CD14-positive monocyte (primary cell): ENCODE data around the gene KLHL41. TPM values are rescaled to one million over a fixed set of nuclear protein-coding genes. Genes with fewer than 3 reads are reported as not detected.

ENCODE experiments used
- DNase-seq, 3 donors: peaks; one replicate each; pipeline ENCODE4 v3.0.0-alpha.2; 2011 to 2022
- H2AFZ ChIP-seq: 2 replicates; pipeline ENCODE4 v1.6.0; 2012; ENCODE audit warnings: mild to moderate bottlenecking, low read depth, low read length, inconsistent platforms; ENCODE audit not compliant: insufficient read depth, poor library complexity, severe bottlenecking
- H3K27ac ChIP-seq, 2 donors: 1 replicate in 1 of 2; 2 replicates in 1 of 2; pipeline ENCODE4 v1.5.1; 2012 to 2013; ENCODE audit warnings: low read length in 2 of 2, control low read depth in 1 of 2, inconsistent platforms in 1 of 2, low read depth in 1 of 2, mild to moderate bottlenecking in 1 of 2
- H3K27me3 ChIP-seq, 2 donors: one replicate each; pipeline versions ENCODE4 v1.6.0 to v1.6.1; 2011 to 2013; ENCODE audit warnings: low read length in 2 of 2; ENCODE audit not compliant: control insufficient read depth in 2 of 2, insufficient read depth in 2 of 2
- H3K36me3 ChIP-seq, 2 donors: replicated peaks in 1 of 2; 1 replicate in 1 of 2; 2 replicates in 1 of 2; pipeline versions ENCODE4 v1.5.1 to v1.6.1; 2012 to 2013; ENCODE audit warnings: low read length in 2 of 2, control low read depth in 1 of 2, inconsistent platforms in 1 of 2, mild to moderate bottlenecking in 1 of 2; ENCODE audit not compliant: insufficient read depth in 2 of 2, control insufficient read depth in 1 of 2
- H3K4me1 ChIP-seq, 2 donors: 1 replicate in 1 of 2; 2 replicates in 1 of 2; pipeline versions ENCODE4 v1.5.1 to v1.6.1; 2012 to 2013; ENCODE audit warnings: low read length in 2 of 2, control low read depth in 1 of 2, inconsistent platforms in 1 of 2, mild to moderate bottlenecking in 1 of 2, moderate library complexity in 1 of 2; ENCODE audit not compliant: insufficient read depth in 2 of 2, control insufficient read depth in 1 of 2
- H3K4me2 ChIP-seq: replicated peaks from 2 replicates; pipeline ENCODE3; 2012; ENCODE audit warnings: low read length, moderate library complexity, mild to moderate bottlenecking; ENCODE audit not compliant: poor library complexity, severe bottlenecking; ENCODE audit errors: extremely low read depth
- H3K4me3 ChIP-seq, 3 experiments: fragments of 200-600 bp in 1 of 3; sonication (generic) in 1 of 3; replicated peaks in 1 of 3; 1 replicate in 2 of 3; 2 replicates in 1 of 3; pipeline ENCODE4 v1.5.1; 2011 to 2013; ENCODE audit warnings: low read length in 3 of 3, mild to moderate bottlenecking in 3 of 3, control low read depth in 2 of 3, low read depth in 2 of 3, inconsistent platforms in 1 of 3, moderate library complexity in 1 of 3
- H3K79me2 ChIP-seq: 2 replicates; pipeline ENCODE4 v1.6.0; 2012; ENCODE audit warnings: mild to moderate bottlenecking, control low read depth, inconsistent platforms, low read length, moderate library complexity; ENCODE audit not compliant: insufficient read depth
- H3K9ac ChIP-seq: 2 replicates; pipeline ENCODE4 v1.6.0; 2017; ENCODE audit warnings: low read length, mild to moderate bottlenecking; ENCODE audit not compliant: insufficient read depth, poor library complexity, severe bottlenecking
- H3K9me3 ChIP-seq, 2 donors: replicated peaks in 1 of 2; 1 replicate in 1 of 2; 2 replicates in 1 of 2; pipeline versions ENCODE4 v1.5.1 to v1.6.1; 2012 to 2013; ENCODE audit warnings: low read length in 2 of 2, control low read depth in 1 of 2; ENCODE audit not compliant: control insufficient read depth in 1 of 2, insufficient read depth in 1 of 2
- H4K20me1 ChIP-seq: 2 replicates; pipeline ENCODE4 v1.6.0; 2012; ENCODE audit warnings: mild to moderate bottlenecking, low read length, control low read depth, moderate library complexity; ENCODE audit not compliant: insufficient read depth
- H3K27ac Mint-ChIP-seq, 7 donors: one replicate each; pipeline ENCODE4 v1.8.0; 2020; ENCODE audit warnings: mild to moderate bottlenecking in 7 of 7, mixed read lengths in 7 of 7, moderate library complexity in 6 of 7, inconsistent platforms in 2 of 7
- H3K27me3 Mint-ChIP-seq, 3 donors: one replicate each; pipeline ENCODE4 v1.8.0; 2021 to 2022; ENCODE audit warnings: low read depth in 3 of 3, mild to moderate bottlenecking in 3 of 3, mixed read lengths in 3 of 3, moderate library complexity in 3 of 3, inconsistent platforms in 1 of 3
- H3K36me3 Mint-ChIP-seq, 2 donors: one replicate each; pipeline ENCODE4 v1.8.0; 2020; ENCODE audit warnings: mixed read lengths in 2 of 2, inconsistent platforms in 1 of 2, mild to moderate bottlenecking in 1 of 2
- H3K4me1 Mint-ChIP-seq: one replicate; pipeline ENCODE4 v1.8.0; 2020; ENCODE audit warnings: mild to moderate bottlenecking, mixed read lengths
- H3K4me3 Mint-ChIP-seq, 2 donors: one replicate each; pipeline ENCODE4 v1.8.0; 2020; ENCODE audit warnings: mild to moderate bottlenecking in 2 of 2, mixed read lengths in 2 of 2, moderate library complexity in 1 of 2
- H3K9me3 Mint-ChIP-seq, 7 donors: one replicate each; pipeline ENCODE4 v1.8.0; 2020 to 2022; ENCODE audit warnings: mixed read lengths in 7 of 7, mild to moderate bottlenecking in 6 of 7, moderate library complexity in 6 of 7, inconsistent platforms in 2 of 7
- WGBS: methylation state at CpG from one replicate; pipeline ENCODE4 v1.1.5; 2013; ENCODE audit warnings: missing lambda C conversion rate; ENCODE audit not compliant: insufficient coverage; 5-methylcytosine and 5-hydroxymethylcytosine counted together
- intact Hi-C, 2 donors: fragments of 100-400 bp; cut with micrococcal nuclease; formaldehyde crosslinking; loops; one replicate each; pipeline versions ENCODE4 v1.15.0 to v1.15.1; 2023
- polyA plus RNA-seq, 3 donors: library from polyadenylated mRNA; depleted of rRNA in 1 of 3; unstranded in 2 of 3; stranded (reverse) in 1 of 3; fragments of 300-500 nt in 2 of 3; fragments of >200 nt in 1 of 3; fragmentation: Illumina TruSeq in 2 of 3; gene quantifications; 1 replicate in 2 of 3; 2 replicates in 1 of 3; pipeline ENCODE4 v1.2.3, GENCODE V29; 2012 to 2021
- TF ChIP-seq, protein P1 (sequence below): fragments of 200-600 bp; IDR thresholded peaks from one replicate; pipeline ENCODE4 v1.8.0; 2022; ENCODE audit warnings: antibody characterized with exemption, mild to moderate bottlenecking

KLHL41 gene
- polyA plus RNA-seq, 3 donors = not detected

DNA sequence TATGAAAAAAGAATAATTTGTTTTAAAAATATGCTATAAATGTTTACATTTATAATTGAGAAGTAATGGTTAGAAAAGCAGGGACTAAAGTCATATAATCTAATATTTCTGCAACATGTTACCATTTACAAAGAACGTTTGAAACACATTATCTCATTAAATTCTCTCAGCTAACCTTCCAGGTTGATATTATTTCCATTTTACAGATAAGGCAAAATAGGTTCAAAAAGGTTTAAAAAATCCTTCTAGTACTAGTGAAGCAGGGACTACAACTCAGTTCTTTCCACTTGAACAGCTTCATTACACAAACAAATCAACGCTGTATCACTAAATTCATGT is 63.3 kb downstream of the KLHL41 start:
- H3K4me3 Mint-ChIP-seq = peak overlapping the region; percentile 94 to 98
- no peaks in the 10 kb centered on the region for H3K9me3 ChIP-seq

GRCh38 chr2:169573160-169573973 is 63.9 kb downstream of the KLHL41 start, which contains the start of gene FASTKD1:
Gene FASTKD1, minus strand, starts transcription at chr2:169573865. Its CDS starts 1,836 bp downstream, at chr2:169572029.
- TF ChIP-seq, protein P1, sequence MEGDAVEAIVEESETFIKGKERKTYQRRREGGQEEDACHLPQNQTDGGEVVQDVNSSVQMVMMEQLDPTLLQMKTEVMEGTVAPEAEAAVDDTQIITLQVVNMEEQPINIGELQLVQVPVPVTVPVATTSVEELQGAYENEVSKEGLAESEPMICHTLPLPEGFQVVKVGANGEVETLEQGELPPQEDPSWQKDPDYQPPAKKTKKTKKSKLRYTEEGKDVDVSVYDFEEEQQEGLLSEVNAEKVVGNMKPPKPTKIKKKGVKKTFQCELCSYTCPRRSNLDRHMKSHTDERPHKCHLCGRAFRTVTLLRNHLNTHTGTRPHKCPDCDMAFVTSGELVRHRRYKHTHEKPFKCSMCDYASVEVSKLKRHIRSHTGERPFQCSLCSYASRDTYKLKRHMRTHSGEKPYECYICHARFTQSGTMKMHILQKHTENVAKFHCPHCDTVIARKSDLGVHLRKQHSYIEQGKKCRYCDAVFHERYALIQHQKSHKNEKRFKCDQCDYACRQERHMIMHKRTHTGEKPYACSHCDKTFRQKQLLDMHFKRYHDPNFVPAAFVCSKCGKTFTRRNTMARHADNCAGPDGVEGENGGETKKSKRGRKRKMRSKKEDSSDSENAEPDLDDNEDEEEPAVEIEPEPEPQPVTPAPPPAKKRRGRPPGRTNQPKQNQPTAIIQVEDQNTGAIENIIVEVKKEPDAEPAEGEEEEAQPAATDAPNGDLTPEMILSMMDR = no peak
- peak; percentile 83 to 89 (median 87) for DNase-seq
- Mint-ChIP-seq H3K4me1 (peaks cover 10% of the 10 kb centered on the region), H3K4me3 (peak within 1 kb of the TSS; percentile 94 to 98), H3K9me3 (peaks cover 0 to 5% (median 0%) of the 10 kb centered on the region in 7 donors), H3K27ac (peak within 1 kb of the TSS; percentile 91 to 97 (median 94)), H3K27me3 (peaks cover 0 to 4% (median 4%) of the 10 kb centered on the region in 3 donors), H3K36me3 (peaks cover 9 to 22% of the 10 kb centered on the region in 2 donors)
- peak within 1 kb of the TSS; percentile 51 to 76 for H3K27ac ChIP-seq
- H3K4me1 ChIP-seq = peaks cover 5 to 10% of the 10 kb centered on the region in 2 donors
- H3K79me2 ChIP-seq = peaks cover 46% of the 10 kb centered on the region
- no peaks in the 10 kb centered on the region for H3K9me3 ChIP-seq
- H2AFZ ChIP-seq = peak within 1 kb of the TSS; percentile 96
- peaks cover 0 to 3% of the 10 kb centered on the region in 2 donors for H3K27me3 ChIP-seq
- intact Hi-C loops = loop anchor here in 1 of 2 donors (10.0 kb wide), 1 partner anchor 251 kb away; the partner anchor contains the start of genes METTL5 and UBR3
- peak within 1 kb of the TSS; percentile 65 for H3K9ac ChIP-seq
- no peaks in the 10 kb centered on the region for H4K20me1 ChIP-seq
- H3K4me3 ChIP-seq = peak within 1 kb of the TSS; percentile 52 to 85 (median 70)
- WGBS = 0% methylated on average over 27 of the region's 33 CpGs
- peak within 1 kb of the TSS; percentile 83 for H3K4me2 ChIP-seq
- H3K36me3 ChIP-seq = peaks cover 0 to 1% of the 10 kb centered on the region in 2 donors

More for the DNA sequence above, 63.3 kb downstream of the KLHL41 start:
- Histone ChIP-seq H3K4me2 (peak overlapping the region; percentile 83), H3K9ac (peak overlapping the region; percentile 65), H4K20me1 (no peaks in the 10 kb centered on the region), H3K4me3 (peak overlapping the region; percentile 52 to 85 (median 70)), H3K79me2 (peaks cover 46% of the 10 kb centered on the region), H3K4me1 (peaks cover 5 to 10% of the 10 kb centered on the region in 2 donors), H2AFZ (peak overlapping the region; percentile 96), H3K27ac (peak overlapping the region in 1 of 2 donors; percentile 76), H3K36me3 (peaks cover 0 to 7% of the 10 kb centered on the region in 2 donors), H3K27me3 (no peaks in the 10 kb centered on the region)
- no peak for DNase-seq
- 0% methylated on average over 1 of the region's 2 CpGs for WGBS
- Mint-ChIP-seq H3K36me3 (peaks cover 12 to 25% of the 10 kb centered on the region in 2 donors), H3K27ac (peak overlapping the region in 4 of 7 donors; percentile 91 to 97 (median 94)), H3K9me3 (peaks cover 0 to 5% (median 0%) of the 10 kb centered on the region in 7 donors), H3K4me1 (peaks cover 10% of the 10 kb centered on the region), H3K27me3 (peaks cover 0 to 4% (median 3%) of the 10 kb centered on the region in 3 donors)
- TF ChIP-seq, protein P1 = no peak
- intact Hi-C loops = loop anchor here in 1 of 2 donors (10.0 kb wide), 1 partner anchor 252 kb away; the partner anchor contains the start of genes METTL5 and UBR3
